ENCODE results near the gene HES4.

HES4 gene

DNA sequence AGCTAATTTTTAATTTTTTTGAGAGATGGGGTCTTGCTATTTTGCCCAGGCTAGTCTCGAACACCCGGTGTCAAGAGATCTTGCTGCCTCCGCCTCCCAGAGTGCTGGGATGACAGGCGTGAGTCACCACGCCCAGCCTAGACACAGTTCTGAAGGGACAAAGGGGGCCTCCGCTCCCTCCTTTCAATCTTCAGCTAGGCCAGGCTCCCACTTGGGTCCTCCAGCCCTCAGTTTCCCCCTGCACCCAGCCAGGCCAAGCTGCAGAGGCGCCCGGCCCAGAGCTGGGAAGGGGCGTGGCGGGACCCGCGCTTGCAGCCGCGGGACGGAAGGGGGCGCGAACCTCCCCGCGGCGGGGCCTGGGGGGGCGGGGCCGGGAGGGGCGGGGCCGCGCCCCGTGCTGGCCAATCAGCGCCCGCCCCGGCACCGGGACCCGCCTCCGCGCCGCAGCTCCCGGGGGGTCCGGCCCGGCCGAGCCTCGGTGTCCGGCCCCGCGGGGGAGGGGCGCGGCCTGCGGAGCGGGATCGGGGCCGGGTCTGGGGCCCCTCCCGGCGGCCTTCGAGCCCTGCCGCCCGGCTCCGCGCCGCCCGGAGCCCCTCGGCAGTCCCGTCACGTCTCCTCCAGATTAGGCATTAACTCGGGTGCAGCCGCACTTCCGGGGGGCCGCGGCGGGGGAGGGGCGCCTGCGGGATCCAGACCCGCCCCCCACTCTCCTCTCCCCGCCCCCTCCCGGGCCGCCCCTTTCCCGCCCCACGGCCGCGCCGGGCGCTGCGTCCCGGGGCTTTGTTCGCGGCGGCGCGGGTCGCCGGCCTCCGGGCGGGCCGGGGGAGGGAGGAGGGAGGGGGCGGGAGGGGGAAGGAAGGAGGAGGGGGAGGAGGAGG lies 19.5 kb upstream of the HES4 start:
- TF ChIP-seq FOXM1 (IDR thresholded peaks at IDR 0.05; ENCODE audit: borderline replicate concordance, low read depth) = no peak
- no peak for TF ChIP-seq TEAD4 (IDR thresholded peaks at IDR 0.05)
- TF ChIP-seq ZBTB7A (IDR thresholded peaks at IDR 0.05; ENCODE audit: low read depth) = peak; percentile 45; the same call in 1 of the 2 replicates
- TF ChIP-seq, protein P1, sequence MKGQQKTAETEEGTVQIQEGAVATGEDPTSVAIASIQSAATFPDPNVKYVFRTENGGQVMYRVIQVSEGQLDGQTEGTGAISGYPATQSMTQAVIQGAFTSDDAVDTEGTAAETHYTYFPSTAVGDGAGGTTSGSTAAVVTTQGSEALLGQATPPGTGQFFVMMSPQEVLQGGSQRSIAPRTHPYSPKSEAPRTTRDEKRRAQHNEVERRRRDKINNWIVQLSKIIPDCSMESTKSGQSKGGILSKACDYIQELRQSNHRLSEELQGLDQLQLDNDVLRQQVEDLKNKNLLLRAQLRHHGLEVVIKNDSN (IDR thresholded peaks at IDR 0.05) = no peak
- no peak for TF ChIP-seq TAF1 (IDR thresholded peaks at IDR 0.05; ENCODE audit: low read depth)

DNA sequence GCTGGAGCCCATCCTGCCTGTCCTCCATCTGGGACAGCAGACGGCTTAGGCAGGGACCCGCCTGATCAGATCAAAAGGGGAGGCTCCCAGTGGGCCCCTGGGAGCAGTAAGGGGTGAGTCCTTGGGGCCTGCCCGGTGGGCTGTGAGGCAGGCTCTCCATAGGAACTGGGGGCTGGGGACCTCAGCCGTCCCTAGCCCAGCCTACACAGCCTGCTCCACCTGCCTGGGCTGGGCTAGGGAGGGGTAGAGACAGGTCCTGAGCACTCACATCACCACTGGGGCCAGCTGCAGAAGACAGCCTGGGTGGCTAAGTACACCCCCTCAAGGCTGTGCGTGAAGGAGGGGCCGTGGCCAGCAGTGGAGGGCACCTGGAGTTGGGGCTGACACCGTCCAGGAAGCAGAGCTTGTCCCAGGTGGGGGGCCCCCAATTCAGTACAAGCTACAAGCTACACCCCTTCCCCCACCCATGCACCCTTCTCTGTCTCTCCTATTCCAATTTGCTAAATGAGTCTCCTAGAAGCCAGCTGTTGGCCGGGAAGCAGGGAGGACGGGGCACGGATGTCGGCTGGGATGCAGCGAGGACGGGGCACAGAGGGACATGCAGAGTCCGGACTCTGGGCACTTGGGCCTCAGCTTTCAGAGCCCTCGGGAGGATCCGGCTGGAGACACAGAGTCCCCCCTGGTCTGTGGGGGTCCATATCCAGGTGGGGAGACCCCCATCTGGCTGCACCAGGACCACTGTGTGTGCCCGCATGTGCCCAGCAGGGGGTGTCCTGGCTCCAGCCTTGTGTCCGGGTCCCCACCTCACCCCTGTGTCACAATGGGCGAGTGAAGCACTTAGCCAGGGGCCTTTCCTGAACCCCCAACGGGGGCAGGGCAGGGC lies 15.1 kb upstream of the HES4 start:
- TF ChIP-seq TCF12 (IDR thresholded peaks at IDR 0.05; ENCODE audit: low read depth) (no peak), CEBPB (IDR thresholded peaks at IDR 0.05) (no peak), YY1 (IDR thresholded peaks at IDR 0.05; ENCODE audit: low read depth) (no peak), RAD21 (IDR thresholded peaks at IDR 0.05; ENCODE audit: low read depth) (peak; percentile 50; the same call in 1 of the 2 replicates), NFIC (IDR thresholded peaks at IDR 0.05) (no peak)

DNA sequence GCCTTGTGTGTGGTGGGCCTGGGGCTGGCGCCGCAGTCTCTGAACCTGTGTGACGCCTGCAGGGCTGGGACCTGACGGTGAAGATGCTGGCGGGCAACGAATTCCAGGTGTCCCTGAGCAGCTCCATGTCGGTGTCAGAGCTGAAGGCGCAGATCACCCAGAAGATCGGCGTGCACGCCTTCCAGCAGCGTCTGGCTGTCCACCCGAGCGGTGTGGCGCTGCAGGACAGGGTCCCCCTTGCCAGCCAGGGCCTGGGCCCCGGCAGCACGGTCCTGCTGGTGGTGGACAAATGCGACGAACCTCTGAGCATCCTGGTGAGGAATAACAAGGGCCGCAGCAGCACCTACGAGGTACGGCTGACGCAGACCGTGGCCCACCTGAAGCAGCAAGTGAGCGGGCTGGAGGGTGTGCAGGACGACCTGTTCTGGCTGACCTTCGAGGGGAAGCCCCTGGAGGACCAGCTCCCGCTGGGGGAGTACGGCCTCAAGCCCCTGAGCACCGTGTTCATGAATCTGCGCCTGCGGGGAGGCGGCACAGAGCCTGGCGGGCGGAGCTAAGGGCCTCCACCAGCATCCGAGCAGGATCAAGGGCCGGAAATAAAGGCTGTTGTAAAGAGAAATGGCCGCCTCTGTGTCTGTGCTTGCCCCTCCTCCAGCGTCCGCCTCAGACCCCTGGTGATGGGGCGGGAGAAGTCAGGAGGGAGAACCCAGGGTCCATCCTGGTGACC lies 14.2 kb upstream of the HES4 start:
- no peak for TF ChIP-seq EP300 (IDR thresholded peaks at IDR 0.05; ENCODE audit: borderline replicate concordance)
- TF ChIP-seq FOXM1 (IDR thresholded peaks at IDR 0.05; ENCODE audit: borderline replicate concordance, low read depth) = no peak
- no peak for TF ChIP-seq NFIC (IDR thresholded peaks at IDR 0.05)
- TF ChIP-seq, protein P1 (IDR thresholded peaks at IDR 0.05) = no peak
- TF ChIP-seq ZBTB7A (IDR thresholded peaks at IDR 0.05; ENCODE audit: low read depth) = no peak
- TF ChIP-seq CREB1 (IDR thresholded peaks at IDR 0.05; ENCODE audit: low read depth) = no peak

DNA sequence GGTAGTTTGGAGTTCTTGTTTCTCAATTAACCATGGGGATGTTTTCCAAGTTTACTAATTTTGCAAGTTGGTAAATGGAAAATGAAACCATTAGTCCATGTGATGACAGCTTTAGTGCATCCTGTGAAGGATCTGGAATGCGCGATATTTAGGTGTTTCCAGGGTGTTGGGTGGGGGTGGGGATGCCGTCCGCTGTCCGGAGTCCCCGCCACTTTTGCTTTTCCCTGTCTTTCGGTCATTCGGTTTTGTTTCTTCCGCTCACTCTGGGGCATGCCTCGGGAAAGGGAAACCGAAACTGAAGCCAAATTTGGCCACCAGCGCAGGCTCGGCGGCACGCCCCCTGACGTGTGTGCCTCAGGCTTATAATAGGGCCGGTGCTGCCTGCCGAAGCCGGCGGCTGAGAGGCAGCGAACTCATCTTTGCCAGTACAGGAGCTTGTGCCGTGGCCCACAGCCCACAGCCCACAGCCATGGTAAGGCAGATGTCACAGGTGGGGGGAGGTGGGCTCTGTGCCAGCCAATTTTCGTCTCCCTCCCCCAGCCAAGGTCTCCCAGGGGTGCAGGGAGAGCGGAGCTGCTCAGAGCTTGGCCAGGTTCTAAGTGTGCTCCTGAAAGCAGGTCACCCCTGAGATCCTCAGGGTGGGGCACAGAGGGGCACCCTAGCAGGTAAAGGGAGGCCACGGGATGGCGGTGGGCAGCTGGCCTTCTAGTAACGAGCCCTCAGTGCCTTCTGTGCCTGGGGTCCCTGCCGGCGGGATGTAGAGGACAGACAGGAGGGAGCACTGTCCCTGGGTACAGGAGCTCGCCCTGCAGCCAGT lies 13.4 kb upstream of the HES4 start, which contains the start of gene ISG15:
Gene ISG15, plus strand, starts transcription at position 393 of the 817 bp plus-strand sequence. Its CDS starts 77 bp downstream, at position 470.
- 0 out of 2 replicates have a peak, but pooled peaks have one; percentile 10 for TF ChIP-seq NFIC (IDR thresholded peaks at IDR 0.05)
- TF ChIP-seq YY1 (IDR thresholded peaks at IDR 0.05; ENCODE audit: low read depth) = no peak

DNA sequence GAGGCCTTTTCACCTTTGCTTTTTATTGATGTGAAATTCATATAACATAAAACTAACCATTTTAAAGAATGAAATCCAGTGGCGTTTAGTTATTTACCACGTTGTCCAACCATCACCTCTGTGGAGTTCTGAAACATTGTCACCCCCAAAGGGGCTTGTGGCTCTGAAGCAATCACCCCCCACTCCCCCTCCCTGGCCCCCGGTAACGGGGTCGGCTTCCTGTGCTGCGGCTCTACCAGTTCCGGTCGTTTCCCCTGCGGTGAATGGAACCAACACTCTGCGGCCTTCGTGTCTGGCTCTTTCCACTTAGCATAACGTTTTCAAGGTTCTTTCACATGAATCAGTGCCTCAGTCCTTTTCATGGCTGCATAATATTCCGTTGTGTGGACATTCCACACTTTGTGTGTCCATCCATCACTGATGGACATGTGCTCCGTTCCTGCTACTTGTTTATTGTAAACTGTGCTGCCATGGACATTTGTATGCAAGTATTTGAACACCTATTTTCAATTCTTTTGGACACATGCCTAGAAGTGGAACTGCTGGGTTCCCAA lies 11.6 kb upstream of the HES4 start:
- no peak for TF ChIP-seq TEAD4 (IDR thresholded peaks at IDR 0.05)
- TF ChIP-seq NFIC (IDR thresholded peaks at IDR 0.05) = no peak
- TF ChIP-seq TCF12 (IDR thresholded peaks at IDR 0.05; ENCODE audit: low read depth) = no peak
- no peak for TF ChIP-seq CEBPB (IDR thresholded peaks at IDR 0.05)
- TF ChIP-seq, protein P2, sequence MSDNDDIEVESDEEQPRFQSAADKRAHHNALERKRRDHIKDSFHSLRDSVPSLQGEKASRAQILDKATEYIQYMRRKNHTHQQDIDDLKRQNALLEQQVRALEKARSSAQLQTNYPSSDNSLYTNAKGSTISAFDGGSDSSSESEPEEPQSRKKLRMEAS (IDR thresholded peaks at IDR 0.05) = no peak
- no peak for TF ChIP-seq ZBTB7A (IDR thresholded peaks at IDR 0.05; ENCODE audit: low read depth)
- TF ChIP-seq CREB1 (IDR thresholded peaks at IDR 0.05; ENCODE audit: low read depth) = no peak
- TF ChIP-seq EP300 (IDR thresholded peaks at IDR 0.05; ENCODE audit: borderline replicate concordance) = no peak
- TF ChIP-seq RAD21 (IDR thresholded peaks at IDR 0.05; ENCODE audit: low read depth) = no peak
- TF ChIP-seq, protein P1 (IDR thresholded peaks at IDR 0.05) = no peak
- no peak for TF ChIP-seq FOXM1 (IDR thresholded peaks at IDR 0.05; ENCODE audit: borderline replicate concordance, low read depth)
- TF ChIP-seq, protein P3, sequence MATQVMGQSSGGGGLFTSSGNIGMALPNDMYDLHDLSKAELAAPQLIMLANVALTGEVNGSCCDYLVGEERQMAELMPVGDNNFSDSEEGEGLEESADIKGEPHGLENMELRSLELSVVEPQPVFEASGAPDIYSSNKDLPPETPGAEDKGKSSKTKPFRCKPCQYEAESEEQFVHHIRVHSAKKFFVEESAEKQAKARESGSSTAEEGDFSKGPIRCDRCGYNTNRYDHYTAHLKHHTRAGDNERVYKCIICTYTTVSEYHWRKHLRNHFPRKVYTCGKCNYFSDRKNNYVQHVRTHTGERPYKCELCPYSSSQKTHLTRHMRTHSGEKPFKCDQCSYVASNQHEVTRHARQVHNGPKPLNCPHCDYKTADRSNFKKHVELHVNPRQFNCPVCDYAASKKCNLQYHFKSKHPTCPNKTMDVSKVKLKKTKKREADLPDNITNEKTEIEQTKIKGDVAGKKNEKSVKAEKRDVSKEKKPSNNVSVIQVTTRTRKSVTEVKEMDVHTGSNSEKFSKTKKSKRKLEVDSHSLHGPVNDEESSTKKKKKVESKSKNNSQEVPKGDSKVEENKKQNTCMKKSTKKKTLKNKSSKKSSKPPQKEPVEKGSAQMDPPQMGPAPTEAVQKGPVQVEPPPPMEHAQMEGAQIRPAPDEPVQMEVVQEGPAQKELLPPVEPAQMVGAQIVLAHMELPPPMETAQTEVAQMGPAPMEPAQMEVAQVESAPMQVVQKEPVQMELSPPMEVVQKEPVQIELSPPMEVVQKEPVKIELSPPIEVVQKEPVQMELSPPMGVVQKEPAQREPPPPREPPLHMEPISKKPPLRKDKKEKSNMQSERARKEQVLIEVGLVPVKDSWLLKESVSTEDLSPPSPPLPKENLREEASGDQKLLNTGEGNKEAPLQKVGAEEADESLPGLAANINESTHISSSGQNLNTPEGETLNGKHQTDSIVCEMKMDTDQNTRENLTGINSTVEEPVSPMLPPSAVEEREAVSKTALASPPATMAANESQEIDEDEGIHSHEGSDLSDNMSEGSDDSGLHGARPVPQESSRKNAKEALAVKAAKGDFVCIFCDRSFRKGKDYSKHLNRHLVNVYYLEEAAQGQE (IDR thresholded peaks at IDR 0.05; ENCODE audit: low read depth) = no peak
- no peak for TF ChIP-seq EGR1 (IDR thresholded peaks at IDR 0.05)
- TF ChIP-seq YY1 (IDR thresholded peaks at IDR 0.05; ENCODE audit: low read depth) = no peak
- TF ChIP-seq TAF1 (IDR thresholded peaks at IDR 0.05; ENCODE audit: low read depth) = no peak
